NCI-H1694 treated with DMSO at 0.1 percent for 48 hours (cell line): ENCODE data around the gene BPIFB2.

Experiments used
- DNase-seq: peaks from one replicate; lab custom pipeline; 2025; lab: John Stamatoyannopoulos, UW

The BPIFB2 gene

GRCh38 chr20:33020278-33021161 is 13.0 kb downstream of the BPIFB2 start:
- DNase-seq, result no peak

- DNase-seq, result no peak
These were observed 14.4 kb downstream of the BPIFB2 start for GRCh38 chr20:33021879-33022278.

- no peak for DNase-seq
These were observed 14.8 kb downstream of the BPIFB2 start for GRCh38 chr20:33022289-33022688.

- no peak for DNase-seq
These were observed 15.4 kb downstream of the BPIFB2 start for GRCh38 chr20:33022694-33023438.

- no peak for DNase-seq
These were observed 16.1 kb downstream of the BPIFB2 start for GRCh38 chr20:33023439-33024242.

GRCh38 chr20:33024243-33024560 is 16.7 kb downstream of the BPIFB2 start:
- DNase-seq, result no peak

GRCh38 chr20:33024609-33025317 is 17.3 kb downstream of the BPIFB2 start:
- DNase-seq, result no peak

- no peak for DNase-seq
These were observed 17.9 kb downstream of the BPIFB2 start for GRCh38 chr20:33025318-33025876.

- no peak for DNase-seq
These were observed 18.7 kb downstream of the BPIFB2 start for GRCh38 chr20:33026072-33026778.

- no peak for DNase-seq
These were observed 19.6 kb downstream of the BPIFB2 start for GRCh38 chr20:33026779-33027759.

GRCh38 chr20:33027769-33028751 is 20.6 kb downstream of the BPIFB2 start:
- DNase-seq, result no peak

GRCh38 chr20:33028875-33029274 is 21.4 kb downstream of the BPIFB2 start:
- no peak for DNase-seq

- no peak for DNase-seq
These were observed 22.6 kb downstream of the BPIFB2 start for GRCh38 chr20:33030076-33030475.

- no peak for DNase-seq
These were observed 23.1 kb downstream of the BPIFB2 start for GRCh38 chr20:33030569-33030968.

- no peak for DNase-seq
These were observed 24.0 kb downstream of the BPIFB2 start, which contains the start of gene BPIFB6 for GRCh38 chr20:33031531-33031930. TSS of gene BPIFB6 (plus strand) at chr20:33031648. CDS start at chr20:33031648, 0 bp downstream.

- no peak for DNase-seq
These were observed 25.1 kb downstream of the BPIFB2 start for GRCh38 chr20:33032555-33032954.

- no peak for DNase-seq
These were observed 25.9 kb downstream of the BPIFB2 start for GRCh38 chr20:33033381-33033780.

- DNase-seq, result no peak
These were observed 26.6 kb downstream of the BPIFB2 start for GRCh38 chr20:33034115-33034514.
